ENCODE data around the gene PSD2. TPM values are rescaled to one million over a fixed set of nuclear protein-coding genes. Genes with fewer than 3 reads are reported as not detected.

Gene PSD2
- total RNA-seq, 1 experiment from 2014 or later, result 0.79 TPM

GRCh38 chr5:139825690-139826089 is 30.1 kb downstream of the PSD2 start (continued):
- TF ChIP-seq CTCF (IDR thresholded peaks at IDR 0.05 in 2 of 3, conservative IDR thresholded peaks at IDR 0.05 in 1 of 3; ENCODE audit: borderline replicate concordance in 1 of 3, insufficient read depth in 1 of 3, low read depth in 2 of 3, low read length in 2 of 3) (no peak), ZBTB33 (IDR thresholded peaks at IDR 0.05; ENCODE audit: extremely low read depth, insufficient replicate concordance, low read length) (no peak), FOSL1 (IDR thresholded peaks at IDR 0.05; ENCODE audit: low read depth) (no peak), ZNF274 (IDR thresholded peaks at IDR 0.05; ENCODE audit: low read depth, low read length) (no peak), SRF (IDR thresholded peaks at IDR 0.05; ENCODE audit: low read depth) (no peak), ELF1 (IDR thresholded peaks at IDR 0.05; ENCODE audit: borderline replicate concordance, low read depth) (no peak), CEBPB (IDR thresholded peaks at IDR 0.05; ENCODE audit: low read depth) (no peak), MAX (IDR thresholded peaks at IDR 0.05) (no peak)

- no TSS peak for BruUV-seq (replicated peaks)
- Histone ChIP-seq H3K36me3 (ENCODE audit: control insufficient read depth in 1 of 2, insufficient read depth in 2 of 2, low read length in 2 of 2) (no peaks in the 10 kb centered on the region), H3K4me1 (ENCODE audit: control insufficient read depth in 1 of 2, insufficient read depth in 2 of 2, low read length in 2 of 2) (no peaks in the 10 kb centered on the region), H3K27me3 (ENCODE audit: insufficient read depth, low read length) (peaks cover 36% of the 10 kb centered on the region), H3K4me2 (ENCODE audit: low read length) (no peak overlapping the region), H3K79me2 (ENCODE audit: insufficient read depth, low read length) (no peaks in the 10 kb centered on the region), H3K9me3 (ENCODE audit: control insufficient read depth in 1 of 2, insufficient read depth in 1 of 2, low read depth in 1 of 2, low read length in 2 of 2) (no peaks in the 10 kb centered on the region; a peak in 1 of 4 replicates), H4K20me1 (ENCODE audit: insufficient read depth) (no peaks in the 10 kb centered on the region), H3K4me3 (replicated peaks in 1 of 2; ENCODE audit: low read depth in 1 of 2, low read length in 2 of 2) (no peak overlapping the region), H3K27ac (ENCODE audit: low read depth, low read length) (no peak overlapping the region), H3K9me2 (ENCODE audit: insufficient read depth) (no peaks in the 10 kb centered on the region), H3K9ac (ENCODE audit: low read length) (no peak overlapping the region), H2AFZ (ENCODE audit: low read depth, low read length, poor library complexity, severe bottlenecking) (no peak overlapping the region)
- POLR2A ChIA-PET, result no interaction called here
- intact Hi-C loops (cut with micrococcal nuclease), result no loop called here
- ATAC-seq (no peak), DNase-seq (ENCODE audit: low read depth, low spot score) (no peak)
- no peak for TF ChIP-seq TCF7L2 (IDR thresholded peaks at IDR 0.05; ENCODE audit: borderline replicate concordance, extremely low read depth, insufficient read depth, insufficient read length)
- no peak for TF ChIP-seq CEBPB (IDR thresholded peaks at IDR 0.05; ENCODE audit: low read depth)
- TF ChIP-seq ZNF274 (IDR thresholded peaks at IDR 0.05; ENCODE audit: low read depth, low read length), result no peak
- no peak for TF ChIP-seq SRF (IDR thresholded peaks at IDR 0.05; ENCODE audit: low read depth)
- no peak for TF ChIP-seq ELF1 (IDR thresholded peaks at IDR 0.05; ENCODE audit: borderline replicate concordance, low read depth)
- no peak for TF ChIP-seq CTCF (IDR thresholded peaks at IDR 0.05 in 2 of 3, conservative IDR thresholded peaks at IDR 0.05 in 1 of 3; ENCODE audit: borderline replicate concordance in 1 of 3, insufficient read depth in 1 of 3, low read depth in 2 of 3, low read length in 2 of 3)
- RAD21 ChIA-PET (ENCODE audit: low non-redundant PET in 1 of 2, low total read pairs in 2 of 2, uncharacterized antibody in 2 of 2, unreplicated experiment in 2 of 2), result no interaction called here
- CTCF ChIA-PET, result no interaction called here
Observed at GRCh38 chr5:139828207-139828895, 32.7 kb downstream of the PSD2 start.
